Fibroblast of lung (primary cell): Measurements from ENCODE around the gene MEGF9. TPM values are rescaled to one million over a fixed set of nuclear protein-coding genes. Genes with fewer than 3 reads are reported as not detected.

ENCODE experiments used
- DNase-seq, 2 donors: peaks; one replicate each; pipeline versions ENCODE4 v3.0.0 to v3.0.0-alpha.2; 2010; ENCODE audit warnings: low read depth in 2 of 2
- H2AFZ ChIP-seq: 2 replicates; pipeline ENCODE4 v1.5.1; 2012; ENCODE audit warnings: low read length, control low read depth, inconsistent platforms
- H3K27ac ChIP-seq: 2 replicates; pipeline ENCODE4 v1.5.1; 2011; ENCODE audit warnings: low read length, control low read depth; ENCODE audit not compliant: insufficient read depth
- H3K27me3 ChIP-seq: 2 replicates; pipeline ENCODE4 v1.5.1; 2011; ENCODE audit warnings: mild to moderate bottlenecking, low read length; ENCODE audit not compliant: control insufficient read depth, insufficient read depth
- H3K36me3 ChIP-seq: 2 replicates; pipeline ENCODE4 v1.5.1; 2011; ENCODE audit warnings: low read length; ENCODE audit not compliant: control insufficient read depth, insufficient read depth
- H3K4me1 ChIP-seq: 2 replicates; pipeline ENCODE4 v1.5.1; 2011; ENCODE audit warnings: low read length; ENCODE audit not compliant: control insufficient read depth, insufficient read depth; ENCODE audit errors: extremely low read depth
- H3K4me2 ChIP-seq: 2 replicates; pipeline ENCODE4 v1.5.1; 2011; ENCODE audit warnings: low read length, control low read depth; ENCODE audit not compliant: insufficient read depth; ENCODE audit errors: extremely low read depth
- H3K4me3 ChIP-seq, 4 experiments: fragments of 200-600 bp in 1 of 4; sonication (generic) in 1 of 4; replicated peaks in 1 of 4; 2 replicates each; pipeline ENCODE4 v1.5.1; 2011 to 2016; ENCODE audit warnings: low read length in 4 of 4, low read depth in 3 of 4, mild to moderate bottlenecking in 3 of 4, control low read depth in 2 of 4, inconsistent platforms in 1 of 4, mixed read lengths in 1 of 4; ENCODE audit not compliant: insufficient read depth in 1 of 4; ENCODE audit errors: control extremely low read depth in 1 of 4
- H3K79me2 ChIP-seq: 2 replicates; pipeline ENCODE4 v1.5.1; 2012; ENCODE audit warnings: mild to moderate bottlenecking, low read length, inconsistent platforms; ENCODE audit not compliant: control insufficient read depth, insufficient read depth
- H3K9ac ChIP-seq: 2 replicates; pipeline ENCODE4 v1.5.1; 2011; ENCODE audit warnings: mild to moderate bottlenecking, low read length, control low read depth; ENCODE audit not compliant: insufficient read depth
- H3K9me3 ChIP-seq: 2 replicates; pipeline ENCODE4 v1.5.1; 2012; ENCODE audit warnings: low read depth, low read length; ENCODE audit not compliant: control insufficient read depth, insufficient read depth
- H4K20me1 ChIP-seq: 2 replicates; pipeline ENCODE4 v1.5.1; 2011; ENCODE audit warnings: low read length; ENCODE audit not compliant: control insufficient read depth, insufficient read depth; ENCODE audit errors: extremely low read depth
- EZH2 ChIP-seq: IDR thresholded peaks from 2 replicates; pipeline ENCODE4 v1.5.1; 2012; ENCODE audit warnings: low read length, control low read depth, mild to moderate bottlenecking; ENCODE audit errors: missing control alignments
- polyA plus RNA-seq, 2 donors: library from polyadenylated mRNA; depleted of rRNA in 1 of 2; stranded (reverse) in 1 of 2; unstranded in 1 of 2; fragments of >200 nt; gene quantifications; 2 replicates each; pipeline ENCODE4 v1.2.1, GENCODE V29; 2011 to 2012; ENCODE audit warnings: missing spikeins in 1 of 2
- total RNA-seq: library from RNA; depleted of rRNA; stranded (reverse); fragments of >200 nt; gene quantifications from 2 replicates; pipeline ENCODE4 v1.2.1, GENCODE V29; 2014
- TF ChIP-seq, protein P1 (sequence below), 2 donors: IDR thresholded peaks in 1 of 2; conservative IDR thresholded peaks in 1 of 2; 1 replicate in 1 of 2; 2 replicates in 1 of 2; pipeline ENCODE4 v1.5.1; 2011 to 2012; ENCODE audit warnings: low read length in 2 of 2, control low read depth in 1 of 2, inconsistent platforms in 1 of 2, low read depth in 1 of 2, mild to moderate bottlenecking in 1 of 2

MEGF9 gene
- total and polyA plus RNA-seq, 2 donors (not counting 1 experiment from before 2014, with no cell fraction given), result 15.8 to 24.9 TPM

DNA sequence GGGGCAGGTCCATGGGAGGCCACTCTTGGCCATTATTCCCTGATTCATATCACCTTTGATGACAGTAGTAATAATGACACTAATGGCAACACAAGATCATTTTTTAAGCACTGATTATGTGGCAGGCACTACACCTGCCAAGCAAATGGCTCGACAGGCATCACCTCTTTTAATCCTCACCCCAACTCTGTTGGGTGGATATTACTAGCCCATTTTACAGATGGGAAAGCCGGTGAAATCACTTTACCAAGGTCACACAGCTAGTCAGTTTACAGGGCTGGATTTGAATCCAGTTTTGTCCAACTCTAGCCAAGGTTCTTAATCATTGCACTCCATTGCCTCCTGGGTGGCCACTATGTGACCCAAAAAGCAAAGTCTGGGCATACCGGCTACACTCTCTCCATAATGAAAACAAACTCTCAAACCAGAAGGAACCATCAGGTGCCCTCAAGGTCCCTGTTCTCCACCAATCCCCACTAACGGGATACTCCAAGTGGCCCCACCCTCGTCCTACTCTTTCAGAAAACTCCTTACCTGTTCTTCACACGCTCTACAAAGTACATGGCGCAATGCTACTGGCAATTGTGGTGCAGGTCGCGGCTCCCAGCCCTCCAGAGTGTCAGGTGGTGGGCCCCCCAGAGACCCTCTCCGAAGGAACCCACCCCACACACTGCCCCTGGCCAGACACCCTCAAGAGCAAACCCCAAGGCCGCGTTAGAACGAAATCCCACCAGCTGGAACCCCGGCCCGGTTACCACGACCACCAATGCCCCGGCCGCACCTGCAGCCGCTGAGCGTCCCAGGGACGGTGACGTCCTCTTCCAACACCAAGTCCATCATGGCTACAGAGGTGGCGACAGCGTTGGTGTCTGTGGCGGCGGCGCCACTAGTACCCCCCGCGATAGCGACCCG is 134.9 kb downstream of the MEGF9 start:
- peak overlapping the region; percentile 76 for H3K9ac ChIP-seq
- H3K27me3 ChIP-seq, result no peaks in the 10 kb centered on the region
- H3K27ac ChIP-seq, result peak overlapping the region; percentile 81
- no peak for DNase-seq
- peak overlapping the region; percentile 59 for H3K4me2 ChIP-seq
- H3K36me3 ChIP-seq, result no peaks in the 10 kb centered on the region
- H4K20me1 ChIP-seq, result no peaks in the 10 kb centered on the region
- no peak for TF ChIP-seq EZH2
- TF ChIP-seq, protein P1, sequence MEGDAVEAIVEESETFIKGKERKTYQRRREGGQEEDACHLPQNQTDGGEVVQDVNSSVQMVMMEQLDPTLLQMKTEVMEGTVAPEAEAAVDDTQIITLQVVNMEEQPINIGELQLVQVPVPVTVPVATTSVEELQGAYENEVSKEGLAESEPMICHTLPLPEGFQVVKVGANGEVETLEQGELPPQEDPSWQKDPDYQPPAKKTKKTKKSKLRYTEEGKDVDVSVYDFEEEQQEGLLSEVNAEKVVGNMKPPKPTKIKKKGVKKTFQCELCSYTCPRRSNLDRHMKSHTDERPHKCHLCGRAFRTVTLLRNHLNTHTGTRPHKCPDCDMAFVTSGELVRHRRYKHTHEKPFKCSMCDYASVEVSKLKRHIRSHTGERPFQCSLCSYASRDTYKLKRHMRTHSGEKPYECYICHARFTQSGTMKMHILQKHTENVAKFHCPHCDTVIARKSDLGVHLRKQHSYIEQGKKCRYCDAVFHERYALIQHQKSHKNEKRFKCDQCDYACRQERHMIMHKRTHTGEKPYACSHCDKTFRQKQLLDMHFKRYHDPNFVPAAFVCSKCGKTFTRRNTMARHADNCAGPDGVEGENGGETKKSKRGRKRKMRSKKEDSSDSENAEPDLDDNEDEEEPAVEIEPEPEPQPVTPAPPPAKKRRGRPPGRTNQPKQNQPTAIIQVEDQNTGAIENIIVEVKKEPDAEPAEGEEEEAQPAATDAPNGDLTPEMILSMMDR (conservative IDR thresholded peaks at IDR 0.05 in 1 of 2, IDR thresholded peaks at IDR 0.05 in 1 of 2; ENCODE audit: low read depth in 1 of 2, low read length in 2 of 2), result no peak
- H3K79me2 ChIP-seq, result peaks cover 33% of the 10 kb centered on the region
- H2AFZ ChIP-seq, result peak overlapping the region; percentile 75
- peak overlapping the region; percentile 62 to 99 (median 86) for H3K4me3 ChIP-seq
- peaks cover 3% of the 10 kb centered on the region for H3K4me1 ChIP-seq
- no peaks in the 10 kb centered on the region for H3K9me3 ChIP-seq

DNA sequence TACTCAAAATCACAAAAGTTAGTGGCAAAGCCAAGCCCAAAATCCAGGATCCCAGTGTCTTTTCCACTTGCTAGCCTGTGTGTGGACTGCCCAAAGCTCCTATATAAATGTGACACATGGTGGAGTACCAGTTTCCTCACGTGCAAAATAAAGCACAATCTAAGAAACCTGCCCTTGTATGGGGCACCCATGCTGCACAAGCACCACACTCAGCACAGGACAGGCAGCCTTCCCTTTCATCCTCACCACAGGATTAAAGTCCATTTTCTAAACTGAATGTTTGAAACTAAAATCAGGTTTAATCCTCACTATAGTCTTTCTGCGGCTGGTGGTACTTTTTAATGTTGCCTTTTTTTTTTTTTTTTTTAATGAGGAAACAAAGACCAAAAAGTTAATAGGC is 139.8 kb downstream of the MEGF9 start:
- Histone ChIP-seq H3K36me3 (peaks cover 6% of the 10 kb centered on the region), H3K4me3 (no peak overlapping the region), H3K9me3 (no peaks in the 10 kb centered on the region), H3K79me2 (peaks cover 41% of the 10 kb centered on the region), H3K9ac (no peak overlapping the region), H2AFZ (no peak overlapping the region), H3K27me3 (no peaks in the 10 kb centered on the region), H3K4me1 (peaks cover 4% of the 10 kb centered on the region), H3K27ac (no peak overlapping the region), H4K20me1 (no peaks in the 10 kb centered on the region), H3K4me2 (no peak overlapping the region)
- no peak for DNase-seq
- TF ChIP-seq EZH2, result no peak
- TF ChIP-seq, protein P1 (conservative IDR thresholded peaks at IDR 0.05 in 1 of 2, IDR thresholded peaks at IDR 0.05 in 1 of 2; ENCODE audit: low read depth in 1 of 2, low read length in 2 of 2), result no peak

DNA sequence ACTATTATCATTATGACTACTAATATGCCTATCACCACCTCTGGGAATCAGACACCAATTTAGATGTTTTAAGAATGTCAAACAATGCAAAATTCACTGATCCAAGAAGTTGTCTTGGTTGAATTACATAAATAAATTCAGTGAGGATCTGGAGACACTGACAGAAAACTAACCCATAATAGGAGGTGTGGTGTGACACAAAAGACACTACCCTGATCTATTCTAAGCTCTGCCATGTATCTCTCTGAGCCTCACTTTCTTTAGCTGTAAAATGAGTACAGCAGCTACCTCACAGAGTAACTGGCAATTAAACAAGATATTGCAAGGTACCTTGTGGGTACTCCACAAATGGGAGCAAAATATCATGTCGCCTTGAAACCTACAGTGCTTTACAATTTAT is 141.8 kb downstream of the MEGF9 start:
- H3K36me3 ChIP-seq, result peaks cover 18% of the 10 kb centered on the region
- no peak overlapping the region for H3K27ac ChIP-seq
- no peaks in the 10 kb centered on the region for H3K27me3 ChIP-seq
- H3K9ac ChIP-seq, result no peak overlapping the region
- peaks cover 4% of the 10 kb centered on the region for H3K4me1 ChIP-seq
- TF ChIP-seq EZH2, result no peak
- TF ChIP-seq, protein P1 (conservative IDR thresholded peaks at IDR 0.05 in 1 of 2, IDR thresholded peaks at IDR 0.05 in 1 of 2; ENCODE audit: low read depth in 1 of 2, low read length in 2 of 2), result no peak
- no peak for DNase-seq
- H4K20me1 ChIP-seq, result no peaks in the 10 kb centered on the region
- H3K9me3 ChIP-seq, result no peaks in the 10 kb centered on the region
- H2AFZ ChIP-seq, result no peak overlapping the region
- H3K4me3 ChIP-seq, result no peak overlapping the region
- H3K79me2 ChIP-seq, result peaks cover 23% of the 10 kb centered on the region
- no peak overlapping the region for H3K4me2 ChIP-seq
